MG63 (cell line): ENCODE measurements around the gene FTCDNL1. TPM values are rescaled to one million over a fixed set of nuclear protein-coding genes. Genes with fewer than 3 reads are reported as not detected.

Experiments used
- DNase-seq: peaks from one replicate; pipeline ENCODE4 v3.0.0-alpha.2; 2020
- H3K27me3 ChIP-seq: fragments of 250-450 bp; sonication (Bioruptor Pico); 2 replicates; pipeline ENCODE4 v1.5.1; 2020; ENCODE audit warnings: mild to moderate bottlenecking, moderate library complexity
- H3K36me3 ChIP-seq: fragments of 250-450 bp; sonication (Bioruptor Pico); 2 replicates; pipeline ENCODE4 v1.5.1; 2020; ENCODE audit warnings: mild to moderate bottlenecking, moderate library complexity
- H3K4me3 ChIP-seq: fragments of 250-450 bp; sonication (Bioruptor Pico); 2 replicates; pipeline ENCODE4 v1.5.1; 2020; ENCODE audit warnings: mild to moderate bottlenecking, moderate library complexity
- H3K9me3 ChIP-seq: fragments of 250-450 bp; sonication (Bioruptor Pico); 2 replicates; pipeline ENCODE4 v1.5.1; 2020; ENCODE audit warnings: mild to moderate bottlenecking, moderate library complexity
- total RNA-seq: library from RNA; depleted of rRNA; stranded (reverse); fragments of >200 nt; shearing (Covaris generic); gene quantifications from 2 replicates; pipeline ENCODE4 v1.2.3, GENCODE V29; 2014; ENCODE audit warnings: low replicate concordance; rRNA removed

FTCDNL1 gene
- total RNA-seq, 1 experiment from 2014 or later = 1.8 TPM

- Histone ChIP-seq H3K27me3 (no peaks in the 10 kb centered on the region; the same call in none of the 2 replicates), H3K4me3 (no peak overlapping the region), H3K9me3 (no peaks in the 10 kb centered on the region), H3K36me3 (no peaks in the 10 kb centered on the region)
- DNase-seq = peak; percentile 37
Measured at GRCh38 chr2:199739413-199740110, 111.4 kb downstream of the FTCDNL1 start.

- Histone ChIP-seq H3K9me3 (no peaks in the 10 kb centered on the region), H3K36me3 (no peaks in the 10 kb centered on the region), H3K4me3 (no peak overlapping the region), H3K27me3 (no peaks in the 10 kb centered on the region; the same call in none of the 2 replicates)
- no peak for DNase-seq
Measured at GRCh38 chr2:199738727-199739412, 112.1 kb downstream of the FTCDNL1 start.

DNA sequence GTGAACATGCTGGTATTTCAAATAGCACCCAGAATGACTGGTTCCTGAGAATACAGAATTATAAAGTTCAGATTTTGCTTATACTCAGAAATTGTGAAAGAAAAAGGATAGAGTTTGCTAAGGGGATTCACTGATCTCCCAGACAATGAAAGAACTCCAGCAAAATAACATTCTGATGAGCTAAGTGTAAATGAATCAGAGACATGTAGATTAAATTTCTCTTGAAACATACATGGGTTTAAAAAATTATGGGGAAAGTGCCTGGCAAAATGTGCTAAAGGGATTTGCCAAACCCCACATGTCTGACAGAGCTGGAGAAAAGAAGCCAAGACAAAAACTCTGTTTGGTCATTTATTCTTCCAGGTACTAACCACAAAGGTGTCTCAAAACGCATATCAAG is 116.3 kb downstream of the FTCDNL1 start:
- Histone ChIP-seq H3K4me3 (no peak overlapping the region), H3K36me3 (no peaks in the 10 kb centered on the region), H3K27me3 (no peaks in the 10 kb centered on the region; the same call in 1 of the 2 replicates), H3K9me3 (no peaks in the 10 kb centered on the region)
- no peak for DNase-seq

- DNase-seq = no peak
- Histone ChIP-seq H3K36me3 (no peaks in the 10 kb centered on the region), H3K27me3 (no peaks in the 10 kb centered on the region; the same call in 1 of the 2 replicates), H3K9me3 (no peaks in the 10 kb centered on the region), H3K4me3 (no peak overlapping the region)
Measured at GRCh38 chr2:199734011-199734410, 117.0 kb downstream of the FTCDNL1 start.

GRCh38 chr2:199727801-199728200 is 123.2 kb downstream of the FTCDNL1 start:
- H3K36me3 ChIP-seq = no peaks in the 10 kb centered on the region
- no peak overlapping the region for H3K4me3 ChIP-seq
- no peaks in the 10 kb centered on the region for H3K9me3 ChIP-seq
- H3K27me3 ChIP-seq = no peaks in the 10 kb centered on the region
- no peak for DNase-seq

- Histone ChIP-seq H3K9me3 (no peaks in the 10 kb centered on the region), H3K27me3 (no peaks in the 10 kb centered on the region), H3K4me3 (no peak overlapping the region), H3K36me3 (no peaks in the 10 kb centered on the region)
- DNase-seq = no peak
Measured at GRCh38 chr2:199727306-199727705, 123.7 kb downstream of the FTCDNL1 start.

DNA sequence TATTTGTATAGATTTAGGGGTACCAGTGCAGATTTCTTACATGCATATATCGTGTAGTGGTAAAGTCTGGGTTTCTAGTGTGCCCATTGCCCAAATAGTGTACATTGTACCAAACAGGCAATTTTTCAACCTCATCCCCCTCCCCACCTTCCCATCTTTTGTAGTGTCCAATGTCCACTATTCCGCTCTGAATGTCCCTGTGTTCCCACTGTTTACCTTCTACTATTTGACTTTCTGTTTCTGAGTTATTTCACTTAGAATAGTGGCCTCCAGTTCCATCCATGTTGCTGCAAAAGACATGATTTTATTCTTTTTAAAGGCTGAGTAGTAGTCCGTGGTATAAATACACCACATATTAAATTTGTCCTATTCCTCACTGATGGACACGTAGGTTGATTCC is 132.9 kb downstream of the FTCDNL1 start:
- H3K4me3 ChIP-seq = no peak overlapping the region
- H3K36me3 ChIP-seq = no peaks in the 10 kb centered on the region
- no peaks in the 10 kb centered on the region for H3K9me3 ChIP-seq
- DNase-seq = no peak
- no peaks in the 10 kb centered on the region for H3K27me3 ChIP-seq

DNA sequence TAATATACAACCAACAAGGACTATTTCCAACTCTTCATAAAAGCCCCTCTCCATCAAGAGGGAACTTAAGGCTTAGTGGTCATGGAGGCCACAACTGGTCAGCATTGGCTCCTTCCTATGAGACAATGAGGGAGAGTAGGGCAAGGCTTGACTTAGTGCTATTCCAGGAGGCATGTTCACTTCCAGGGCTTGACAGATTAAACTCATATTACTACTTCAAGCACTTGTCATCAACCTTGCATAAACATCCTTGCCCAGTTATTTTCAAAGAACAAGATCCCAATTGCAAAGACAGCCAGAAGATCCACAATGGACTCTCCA is 133.4 kb downstream of the FTCDNL1 start:
- H3K27me3 ChIP-seq = no peaks in the 10 kb centered on the region
- H3K9me3 ChIP-seq = no peaks in the 10 kb centered on the region
- H3K36me3 ChIP-seq = no peaks in the 10 kb centered on the region
- no peak overlapping the region for H3K4me3 ChIP-seq
- DNase-seq = no peak

DNA sequence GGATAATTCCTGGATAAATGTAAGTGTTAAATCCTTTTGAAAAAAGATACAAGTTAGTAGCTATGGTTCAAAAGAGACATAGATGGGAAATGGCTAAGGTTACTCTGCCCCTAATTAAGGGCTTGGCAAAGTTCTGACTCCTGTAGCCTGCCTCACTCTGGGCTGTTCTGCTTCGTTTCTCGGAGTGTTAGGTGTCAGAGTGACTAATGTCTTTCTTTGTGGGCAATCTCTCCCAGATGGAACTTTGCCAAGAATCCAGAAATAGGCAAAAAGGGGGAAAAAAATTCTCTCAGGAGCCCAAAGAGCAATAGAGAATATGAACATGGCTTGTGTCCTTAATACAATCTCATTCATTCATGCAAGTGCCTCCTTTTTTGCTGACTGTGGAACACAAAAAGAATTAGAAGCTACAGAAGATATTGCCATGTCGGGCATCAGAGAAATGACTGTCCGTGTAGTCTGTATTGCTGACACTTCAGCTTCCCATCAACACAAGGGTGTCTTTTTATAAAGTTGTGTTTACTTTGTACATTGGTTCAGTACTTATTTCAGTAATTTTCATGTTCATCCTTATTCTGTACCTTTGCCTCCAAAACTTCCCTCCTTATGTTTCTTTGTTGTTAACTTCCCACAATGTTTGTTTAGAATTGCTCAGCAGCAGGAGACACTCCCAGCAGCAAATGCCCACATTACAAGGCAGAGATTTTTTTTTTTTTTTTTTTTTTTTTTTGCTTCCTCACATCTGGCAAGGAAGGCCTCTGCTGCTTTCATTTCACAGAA is 134.0 kb downstream of the FTCDNL1 start:
- H3K4me3 ChIP-seq = no peak overlapping the region
- no peak for DNase-seq
- no peaks in the 10 kb centered on the region for H3K36me3 ChIP-seq
- no peaks in the 10 kb centered on the region for H3K27me3 ChIP-seq
- no peaks in the 10 kb centered on the region for H3K9me3 ChIP-seq

GRCh38 chr2:199713746-199714145 is 137.2 kb downstream of the FTCDNL1 start:
- 0 out of 2 replicates have a peak, but pooled peaks cover 2% of the 10 kb centered on the region for H3K9me3 ChIP-seq
- DNase-seq = no peak
- no peaks in the 10 kb centered on the region for H3K27me3 ChIP-seq
- no peak overlapping the region for H3K4me3 ChIP-seq
- no peaks in the 10 kb centered on the region for H3K36me3 ChIP-seq

DNA sequence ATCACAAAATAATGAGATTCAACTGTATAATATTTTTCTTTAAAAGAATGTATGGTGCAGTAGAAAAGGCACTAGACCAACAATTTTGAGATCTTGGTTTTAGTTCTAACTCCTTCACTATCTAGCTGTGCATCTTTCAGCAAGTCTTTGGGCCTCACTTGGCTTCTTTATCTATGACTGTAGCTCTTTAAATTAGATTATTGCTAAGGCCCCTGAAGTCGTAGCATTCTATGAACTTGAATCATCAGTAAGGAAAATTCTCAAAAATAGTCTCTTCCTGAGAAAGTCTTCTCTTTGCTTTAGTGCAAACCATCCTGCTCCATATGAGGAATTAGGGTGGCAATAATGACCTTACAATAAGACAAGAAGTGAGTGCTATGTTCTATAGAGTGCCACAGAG is 140.4 kb downstream of the FTCDNL1 start:
- DNase-seq = no peak
- Histone ChIP-seq H3K4me3 (no peak overlapping the region), H3K36me3 (no peaks in the 10 kb centered on the region)

More for the DNA sequence above, 140.4 kb downstream of the FTCDNL1 start:
- no peaks in the 10 kb centered on the region for H3K27me3 ChIP-seq
- peaks cover 13% of the 10 kb centered on the region for H3K9me3 ChIP-seq

Other genes with a start within 250 kb of the FTCDNL1 start
- gene C2orf69, start 60.1 kb upstream of the FTCDNL1 start, total RNA-seq = 4.6 and 9.9 TPM in 2 replicates
- 1.2 and 3.6 TPM in 2 replicates for gene TYW5, start 104.3 kb upstream of the FTCDNL1 start, total RNA-seq
- gene MAIP1, start 104.4 kb upstream of the FTCDNL1 start, total RNA-seq = 14.8 and 15.4 TPM in 2 replicates